ENCODE results near the gene ITIH2.
A peak's percentile ranks its signal among the peaks of the same experiment; 100 is the strongest.
"Not testable (repeated sequence)": the region's sequence is repeated elsewhere in the genome, so short reads cannot be mapped to it uniquely, and the experiment has no call there.

The ITIH2 gene

GRCh38 chr10:7752251-7752650, 49.1 kb downstream of the ITIH2 start:
- no peak for DNase-seq

GRCh38 chr10:7755103-7755502, 52.0 kb downstream of the ITIH2 start:
- DNase-seq = no peak

GRCh38 chr10:7756360-7756992, 53.4 kb downstream of the ITIH2 start:
- peak; percentile 14 for DNase-seq

GRCh38 chr10:7763929-7764328, 60.8 kb downstream of the ITIH2 start:
- no peak for DNase-seq

- DNase-seq = no peak
Observed at GRCh38 chr10:7766241-7766640, 63.1 kb downstream of the ITIH2 start.

- DNase-seq = no peak
Observed at GRCh38 chr10:7767209-7767608, 64.1 kb downstream of the ITIH2 start.

GRCh38 chr10:7768417-7768816, 65.3 kb downstream of the ITIH2 start:
- DNase-seq = no peak

- no peak for DNase-seq
Observed at GRCh38 chr10:7773845-7774801, 71.0 kb downstream of the ITIH2 start.

GRCh38 chr10:7776777-7777176, 73.7 kb downstream of the ITIH2 start:
- no peak for DNase-seq

GRCh38 chr10:7782194-7782593, 79.1 kb downstream of the ITIH2 start:
- not testable (repeated sequence) for DNase-seq

- DNase-seq = no peak
Observed at GRCh38 chr10:7786430-7786829, 83.3 kb downstream of the ITIH2 start.

GRCh38 chr10:7787150-7787856, 84.2 kb downstream of the ITIH2 start:
- DNase-seq = peak; percentile 15

- DNase-seq = peak; percentile 98
Observed at GRCh38 chr10:7787857-7788638, 84.9 kb downstream of the ITIH2 start, which contains the start of the genes ATP5F1C and KIN. Gene ATP5F1C (plus strand): TSS chr10:7788177. CDS start chr10:7788208, 31 bp downstream. Gene KIN (minus strand): TSS chr10:7787993. CDS start chr10:7787933, 60 bp downstream.

GRCh38 chr10:7788639-7789286, 85.6 kb downstream of the ITIH2 start:
- DNase-seq = no peak

GRCh38 chr10:7789390-7789789, 86.3 kb downstream of the ITIH2 start:
- no peak for DNase-seq

GRCh38 chr10:7792541-7792940, 89.4 kb downstream of the ITIH2 start:
- no peak for DNase-seq

GRCh38 chr10:7794251-7795026, 91.3 kb downstream of the ITIH2 start:
- no peak for DNase-seq

- DNase-seq = no peak
Observed at GRCh38 chr10:7795605-7796004, 92.5 kb downstream of the ITIH2 start.

- DNase-seq = no peak
Observed at GRCh38 chr10:7797582-7797981, 94.5 kb downstream of the ITIH2 start.
